Memory B cell (primary cell): ENCODE results near the gene TBC1D17.

ENCODE experiments used
- ATAC-seq: fragments of 150-1000 bp; cut with Tn5 transposase; 2 replicates; pipeline ENCODE4 v1.10.0; 2021; ENCODE audit warnings: low read depth, mild to moderate bottlenecking, moderate library complexity
- DNase-seq, 2 donors: peaks; one replicate each; pipeline ENCODE4 v3.0.0; 2022; ENCODE audit warnings: low spot score in 2 of 2
- H3K27ac Mint-ChIP-seq: one replicate; pipeline ENCODE4 v1.8.0; 2022; ENCODE audit warnings: mild to moderate bottlenecking, moderate library complexity, mixed read lengths
- H3K27me3 Mint-ChIP-seq: one replicate; pipeline ENCODE4 v1.8.0; 2022; ENCODE audit warnings: mixed read lengths
- H3K36me3 Mint-ChIP-seq: one replicate; pipeline ENCODE4 v1.8.0; 2022; ENCODE audit warnings: mild to moderate bottlenecking, mixed read lengths
- H3K4me1 Mint-ChIP-seq: one replicate; pipeline ENCODE4 v1.8.0; 2022; ENCODE audit warnings: mixed read lengths
- H3K4me3 Mint-ChIP-seq: one replicate; pipeline ENCODE4 v1.8.0; 2022; ENCODE audit warnings: mild to moderate bottlenecking, moderate library complexity, mixed read lengths
- H3K9me3 Mint-ChIP-seq: one replicate; pipeline ENCODE4 v1.8.0; 2022; ENCODE audit warnings: mixed read lengths

Gene TBC1D17

DNA sequence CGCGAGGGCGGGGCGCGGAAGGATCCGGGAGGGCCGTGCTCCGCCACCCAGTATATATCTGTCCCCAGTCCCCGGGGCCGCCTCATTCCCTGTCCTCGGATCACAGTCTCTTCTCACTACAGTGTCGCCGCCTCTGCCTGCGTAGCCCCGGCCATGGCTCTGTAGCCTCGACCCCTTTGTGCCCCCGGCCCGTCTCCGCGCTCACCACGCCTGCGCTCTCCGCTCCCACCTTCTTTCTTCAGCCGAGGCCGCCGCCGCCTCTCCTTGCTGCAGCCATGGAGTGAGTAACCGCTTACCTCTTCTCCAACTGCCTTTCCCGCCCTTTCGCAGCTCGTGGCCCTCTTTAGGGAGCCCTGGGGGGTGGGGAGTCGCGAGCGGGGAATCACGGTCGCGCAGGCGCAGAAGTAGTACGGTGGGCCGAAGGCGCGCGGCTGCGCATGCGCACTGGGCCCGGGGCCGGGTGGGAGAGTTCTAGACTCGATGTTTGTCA, 51.7 kb downstream of the TBC1D17 start, which contains the start of the genes ATF5 and NUP62:
ATF5 (plus strand) TSS at position 85 of the 490 bp plus-strand sequence. CDS start 1,646 bp downstream, outside the sequence.
NUP62 (minus strand) TSS at position 384 of the 490 bp plus-strand sequence. CDS start 19,697 bp downstream, outside the sequence.
- Mint-ChIP-seq H3K4me3 (peak within 1 kb of the TSS; percentile 100), H3K27me3 (no peaks in the 10 kb centered on the region), H3K36me3 (peaks cover 18% of the 10 kb centered on the region), H3K27ac (peak within 1 kb of the TSS; percentile 99), H3K4me1 (peaks cover 40% of the 10 kb centered on the region), H3K9me3 (peaks cover 7% of the 10 kb centered on the region)
- peak; percentile 57 for ATAC-seq
- DNase-seq, result peak; percentile 97 to 98

DNA sequence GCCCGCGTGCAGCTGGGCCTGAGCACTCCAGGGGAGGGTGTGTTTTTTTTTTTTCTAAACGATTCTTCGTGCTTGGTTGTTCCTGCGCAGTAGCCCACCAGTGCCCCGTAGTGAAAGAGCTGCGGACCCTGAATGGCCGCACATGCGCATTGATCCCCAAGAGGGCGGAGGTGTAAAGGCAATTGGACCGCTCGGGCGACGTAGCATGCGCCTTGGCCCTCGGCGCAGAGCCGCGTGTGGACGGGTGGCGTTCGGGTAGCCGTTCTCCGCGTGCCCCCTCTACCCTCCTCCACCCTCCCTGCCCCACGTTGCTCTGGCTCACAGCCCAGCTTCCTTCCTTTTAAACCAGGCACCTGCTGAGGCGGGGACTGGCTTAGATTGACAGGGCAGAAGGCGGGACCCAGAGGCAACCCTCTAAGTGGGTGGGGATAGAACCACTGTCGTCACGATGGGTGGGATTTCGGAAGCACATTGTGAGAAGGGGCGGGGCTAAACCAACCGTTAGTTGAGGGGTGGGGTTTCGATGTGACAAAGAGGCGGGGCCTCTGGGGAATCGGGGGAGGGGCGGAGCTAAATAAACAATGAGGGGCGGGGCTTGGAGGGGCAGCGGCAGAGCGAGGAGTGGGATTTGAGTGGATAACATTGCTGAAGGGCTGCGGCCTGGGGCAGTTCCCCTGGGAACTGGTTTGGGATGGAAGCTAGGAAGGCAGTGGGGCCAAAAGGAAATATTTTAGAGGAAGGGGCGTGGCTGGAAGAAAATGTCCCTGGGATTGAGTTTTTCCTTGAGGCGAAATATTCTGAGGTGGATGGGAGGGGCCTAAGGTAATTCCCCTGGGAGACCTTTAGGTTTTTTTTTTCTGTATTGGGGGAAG, 52.3 kb downstream of the TBC1D17 start:
- peak; percentile 88 for ATAC-seq
- peaks cover 18% of the 10 kb centered on the region for H3K36me3 Mint-ChIP-seq
- peaks cover 7% of the 10 kb centered on the region for H3K9me3 Mint-ChIP-seq
- no peaks in the 10 kb centered on the region for H3K27me3 Mint-ChIP-seq
- H3K4me3 Mint-ChIP-seq, result peak overlapping the region; percentile 100
- peaks cover 37% of the 10 kb centered on the region for H3K4me1 Mint-ChIP-seq
- H3K27ac Mint-ChIP-seq, result peak overlapping the region; percentile 99
- peak; percentile 91 to 97 for DNase-seq

DNA sequence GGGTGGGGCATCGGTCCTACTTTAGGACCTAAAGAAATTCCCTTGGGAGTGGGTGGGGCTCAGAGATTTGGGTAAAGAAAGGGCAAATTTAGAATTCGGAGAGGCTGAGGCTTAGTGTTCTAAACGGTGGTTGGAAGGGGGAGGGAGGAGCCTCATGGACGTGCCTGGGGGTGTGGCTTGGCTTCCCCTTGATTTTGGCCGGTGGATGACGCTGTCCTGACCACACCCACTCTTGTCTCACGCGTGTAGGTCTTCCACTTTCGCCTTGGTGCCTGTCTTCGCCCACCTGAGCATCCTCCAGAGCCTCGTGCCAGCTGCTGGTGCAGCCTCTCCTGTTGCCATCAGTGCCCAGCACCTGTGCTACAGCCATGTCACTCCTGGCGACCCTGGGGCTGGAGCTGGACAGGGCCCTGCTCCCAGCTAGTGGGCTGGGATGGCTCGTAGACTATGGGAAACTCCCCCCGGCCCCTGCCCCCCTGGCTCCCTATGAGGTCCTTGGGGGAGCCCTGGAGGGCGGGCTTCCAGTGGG, 53.0 kb downstream of the TBC1D17 start:
- H3K36me3 Mint-ChIP-seq, result peaks cover 15% of the 10 kb centered on the region

DNA sequence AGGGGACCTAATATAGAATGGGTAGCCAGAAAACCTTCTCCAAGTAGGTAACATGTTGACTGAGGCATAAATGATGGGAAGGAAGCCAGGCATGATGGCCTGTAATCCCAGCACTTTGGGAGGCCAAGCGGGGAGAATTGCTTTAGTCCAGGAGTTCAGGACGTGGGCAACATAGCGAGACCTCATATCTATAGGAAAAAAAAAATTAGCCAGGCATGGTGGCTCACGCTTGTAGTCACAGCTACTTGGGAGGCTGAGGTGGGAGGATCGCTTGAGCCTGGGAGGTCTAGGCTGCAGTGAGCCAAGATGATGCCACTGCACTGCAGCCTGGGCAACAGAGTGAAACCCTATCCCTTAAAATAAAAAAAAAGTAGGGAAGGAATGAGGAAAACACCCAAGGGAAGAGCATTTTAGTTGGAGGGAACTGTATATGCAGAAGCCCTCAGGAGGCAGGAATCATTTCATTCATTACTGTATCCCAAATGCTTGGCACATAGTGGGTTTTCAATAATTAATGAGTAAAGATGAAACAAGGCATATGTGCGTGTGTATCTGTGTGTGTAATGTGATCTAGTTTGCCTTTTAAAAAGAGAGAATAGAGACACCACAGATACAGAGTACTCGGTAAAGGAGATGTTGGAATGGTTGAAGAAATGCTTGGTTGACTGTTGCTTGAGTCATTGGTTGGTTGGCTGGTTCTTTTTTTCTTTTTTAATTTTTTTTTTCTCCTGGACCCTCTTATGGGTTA, 54.0 kb downstream of the TBC1D17 start:
- Mint-ChIP-seq H3K9me3 (peaks cover 7% of the 10 kb centered on the region), H3K27ac (no peak overlapping the region), H3K36me3 (peaks cover 15% of the 10 kb centered on the region), H3K4me1 (peaks cover 31% of the 10 kb centered on the region), H3K4me3 (no peak overlapping the region), H3K27me3 (no peaks in the 10 kb centered on the region)
- ATAC-seq, result no peak
- DNase-seq, result no peak

More for the DNA sequence above, 53.0 kb downstream of the TBC1D17 start:
- no peaks in the 10 kb centered on the region for H3K27me3 Mint-ChIP-seq
- H3K4me1 Mint-ChIP-seq, result peaks cover 34% of the 10 kb centered on the region
- H3K4me3 Mint-ChIP-seq, result peak overlapping the region; percentile 100
- peaks cover 7% of the 10 kb centered on the region for H3K9me3 Mint-ChIP-seq
- peak overlapping the region; percentile 99 for H3K27ac Mint-ChIP-seq
- DNase-seq, result peak; percentile 32 to 38
- ATAC-seq, result no peak

DNA sequence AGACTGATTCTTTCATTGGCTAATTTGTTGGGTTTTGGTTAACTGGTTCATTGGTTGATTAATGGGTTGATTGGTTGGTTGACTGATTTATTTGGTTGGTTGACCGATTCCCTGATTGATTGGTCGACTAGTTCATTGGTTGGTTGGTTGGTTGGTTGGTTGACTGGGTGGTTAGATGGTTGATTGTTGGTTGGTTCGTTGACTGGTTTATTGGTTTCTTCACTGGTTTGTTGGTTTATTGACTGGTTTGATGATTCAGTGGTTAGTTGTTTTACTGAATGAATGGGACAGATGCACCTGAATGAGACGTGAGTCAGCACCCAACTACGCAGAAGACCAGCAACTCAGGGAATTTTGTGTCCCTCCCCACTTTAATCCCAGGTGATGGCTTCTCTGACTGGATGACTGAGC, 54.5 kb downstream of the TBC1D17 start:
- DNase-seq (no peak), ATAC-seq (no peak)
- Mint-ChIP-seq H3K36me3 (peaks cover 15% of the 10 kb centered on the region), H3K4me3 (no peak overlapping the region), H3K27me3 (no peaks in the 10 kb centered on the region), H3K27ac (no peak overlapping the region), H3K9me3 (peaks cover 7% of the 10 kb centered on the region), H3K4me1 (peaks cover 30% of the 10 kb centered on the region)

DNA sequence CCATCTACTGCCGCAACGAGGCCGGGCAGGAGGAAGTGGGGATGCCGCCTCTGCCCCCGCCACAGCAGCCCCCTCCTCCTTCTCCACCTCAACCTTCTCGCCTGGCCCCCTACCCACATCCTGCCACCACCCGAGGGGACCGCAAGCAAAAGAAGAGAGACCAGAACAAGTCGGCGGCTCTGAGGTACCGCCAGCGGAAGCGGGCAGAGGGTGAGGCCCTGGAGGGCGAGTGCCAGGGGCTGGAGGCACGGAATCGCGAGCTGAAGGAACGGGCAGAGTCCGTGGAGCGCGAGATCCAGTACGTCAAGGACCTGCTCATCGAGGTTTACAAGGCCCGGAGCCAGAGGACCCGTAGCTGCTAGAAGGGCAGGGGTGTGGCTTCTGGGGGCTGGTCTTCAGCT, 55.2 kb downstream of the TBC1D17 start:
- DNase-seq (no peak), ATAC-seq (no peak)
- H3K27ac Mint-ChIP-seq, result no peak overlapping the region
- H3K36me3 Mint-ChIP-seq, result peaks cover 15% of the 10 kb centered on the region
- no peak overlapping the region for H3K4me3 Mint-ChIP-seq
- peaks cover 24% of the 10 kb centered on the region for H3K4me1 Mint-ChIP-seq
- H3K9me3 Mint-ChIP-seq, result peaks cover 7% of the 10 kb centered on the region
- no peaks in the 10 kb centered on the region for H3K27me3 Mint-ChIP-seq

DNA sequence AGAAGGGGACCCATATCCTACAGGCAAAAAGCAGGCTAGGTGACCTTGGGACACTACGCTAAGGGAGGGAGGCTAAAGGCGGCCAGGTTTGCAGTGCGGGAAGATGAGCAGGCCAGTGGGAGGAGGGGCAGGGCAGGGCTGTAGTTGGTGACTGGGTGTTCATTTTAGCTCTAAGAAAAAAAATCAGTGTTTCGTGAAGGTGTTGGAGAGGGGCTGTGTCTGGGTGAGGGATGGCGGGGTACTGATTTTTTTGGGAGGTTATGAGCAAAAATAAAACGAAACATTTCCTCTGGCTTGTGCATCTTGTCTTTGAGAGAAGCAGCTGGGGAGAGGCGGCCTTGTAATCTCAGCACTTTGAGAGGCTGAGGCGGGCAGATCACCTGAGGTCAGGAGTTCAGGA, 56.1 kb downstream of the TBC1D17 start:
- Mint-ChIP-seq H3K27me3 (no peaks in the 10 kb centered on the region), H3K27ac (no peak overlapping the region), H3K9me3 (peaks cover 7% of the 10 kb centered on the region), H3K36me3 (peaks cover 15% of the 10 kb centered on the region), H3K4me1 (peaks cover 19% of the 10 kb centered on the region), H3K4me3 (no peak overlapping the region)
- ATAC-seq, result no peak
- no peak for DNase-seq

DNA sequence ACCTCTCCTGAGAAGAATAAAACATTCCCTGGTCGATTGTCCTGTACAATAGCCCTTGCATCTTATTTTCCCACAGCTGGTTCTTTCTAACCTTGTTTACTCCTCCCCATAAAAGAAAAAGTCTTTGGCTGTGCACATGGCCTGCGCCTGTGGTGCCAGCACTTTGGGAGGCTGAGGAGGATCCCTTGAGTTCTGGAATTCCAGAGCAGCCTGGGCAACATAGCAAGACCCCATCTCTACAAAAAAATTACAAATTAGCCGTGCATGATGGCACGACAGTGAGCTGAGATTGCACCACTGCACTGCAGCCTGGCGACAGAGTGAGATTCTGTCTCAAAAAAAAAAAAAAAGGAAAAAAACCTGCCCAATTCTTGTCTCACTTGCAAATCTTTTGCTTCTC, 59.0 kb downstream of the TBC1D17 start:
- Mint-ChIP-seq H3K9me3 (peaks cover 1% of the 10 kb centered on the region), H3K27me3 (peaks cover 5% of the 10 kb centered on the region), H3K27ac (no peak overlapping the region), H3K4me3 (no peak overlapping the region), H3K4me1 (peaks cover 5% of the 10 kb centered on the region), H3K36me3 (peaks cover 10% of the 10 kb centered on the region)
- DNase-seq (no peak), ATAC-seq (no peak)

DNA sequence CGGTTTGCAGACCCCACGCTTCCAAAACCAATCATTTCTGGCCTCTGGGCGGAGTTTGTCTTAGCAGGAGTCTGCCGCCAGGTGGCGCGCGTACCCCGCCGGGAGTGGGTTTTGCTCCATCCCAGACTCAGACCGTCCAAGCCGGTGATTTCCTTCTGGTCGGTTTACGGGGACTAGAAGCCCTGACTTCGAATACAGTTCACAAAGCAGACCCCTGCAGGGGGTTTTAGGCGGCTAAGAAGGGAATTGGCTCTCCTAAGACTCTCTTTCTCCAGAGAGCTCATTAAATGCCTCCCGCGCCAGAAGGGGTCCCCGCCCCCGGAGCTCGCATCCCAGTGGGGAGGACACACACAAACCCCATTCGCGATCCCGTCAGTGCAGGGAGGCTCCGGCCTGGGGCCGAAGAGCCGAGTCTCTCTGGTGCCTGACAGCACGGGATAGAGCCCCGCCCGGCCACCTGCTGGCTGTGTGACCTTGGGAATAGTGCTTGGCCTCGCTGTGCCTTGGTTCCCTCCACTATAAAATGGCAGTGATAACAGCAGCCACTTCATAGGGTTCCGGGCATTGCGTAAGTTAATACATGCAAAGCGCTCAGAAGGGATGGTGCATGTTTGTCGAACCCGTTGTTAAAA, 60.4 kb downstream of the TBC1D17 start:
- peaks cover 2% of the 10 kb centered on the region for H3K4me1 Mint-ChIP-seq
- no peak overlapping the region for H3K4me3 Mint-ChIP-seq
- DNase-seq, result peak; percentile 79 to 86
- H3K36me3 Mint-ChIP-seq, result peaks cover 4% of the 10 kb centered on the region
- peak; percentile 87 for ATAC-seq
- H3K9me3 Mint-ChIP-seq, result peaks cover 1% of the 10 kb centered on the region
- H3K27me3 Mint-ChIP-seq, result peaks cover 5% of the 10 kb centered on the region
- H3K27ac Mint-ChIP-seq, result no peak overlapping the region
